C4-2B (cell line): ENCODE results near the gene MYH11.
"Not testable (repeated sequence)": the region's sequence is repeated elsewhere in the genome, so short reads cannot be mapped to it uniquely, and the experiment has no call there.

Experiments
- ZFX ChIP-seq: fragments of 450-650 bp; IDR thresholded peaks from 2 replicates; pipeline ENCODE4 v1.6.1; 2017
- TF ChIP-seq, protein P1 (sequence below): fragments of 450-650 bp; conservative IDR thresholded peaks from 2 replicates; pipeline ENCODE4 v1.5.1; 2017; ENCODE audit warnings: mild to moderate bottlenecking

DNA sequence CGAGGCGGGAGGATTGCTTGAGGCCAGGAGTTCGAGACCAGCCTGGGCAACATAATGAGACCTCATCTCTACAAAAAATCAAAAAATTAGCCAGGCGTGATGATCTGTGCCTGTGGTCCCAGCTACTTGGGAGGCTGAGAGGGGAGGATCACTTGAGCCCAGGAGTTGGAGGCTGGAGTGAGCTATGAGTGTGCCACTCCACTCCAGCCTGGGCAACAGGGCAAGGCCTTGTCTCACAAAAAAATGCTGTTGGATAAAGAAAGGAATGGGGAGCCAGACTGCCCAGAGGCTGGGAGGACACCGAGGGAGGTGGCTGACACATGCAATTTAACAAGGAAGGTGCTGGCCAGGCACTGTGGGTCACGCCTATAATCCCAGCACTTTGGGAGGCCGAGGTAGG lies 47.5 kb downstream of the MYH11 start:
- TF ChIP-seq, protein P1, sequence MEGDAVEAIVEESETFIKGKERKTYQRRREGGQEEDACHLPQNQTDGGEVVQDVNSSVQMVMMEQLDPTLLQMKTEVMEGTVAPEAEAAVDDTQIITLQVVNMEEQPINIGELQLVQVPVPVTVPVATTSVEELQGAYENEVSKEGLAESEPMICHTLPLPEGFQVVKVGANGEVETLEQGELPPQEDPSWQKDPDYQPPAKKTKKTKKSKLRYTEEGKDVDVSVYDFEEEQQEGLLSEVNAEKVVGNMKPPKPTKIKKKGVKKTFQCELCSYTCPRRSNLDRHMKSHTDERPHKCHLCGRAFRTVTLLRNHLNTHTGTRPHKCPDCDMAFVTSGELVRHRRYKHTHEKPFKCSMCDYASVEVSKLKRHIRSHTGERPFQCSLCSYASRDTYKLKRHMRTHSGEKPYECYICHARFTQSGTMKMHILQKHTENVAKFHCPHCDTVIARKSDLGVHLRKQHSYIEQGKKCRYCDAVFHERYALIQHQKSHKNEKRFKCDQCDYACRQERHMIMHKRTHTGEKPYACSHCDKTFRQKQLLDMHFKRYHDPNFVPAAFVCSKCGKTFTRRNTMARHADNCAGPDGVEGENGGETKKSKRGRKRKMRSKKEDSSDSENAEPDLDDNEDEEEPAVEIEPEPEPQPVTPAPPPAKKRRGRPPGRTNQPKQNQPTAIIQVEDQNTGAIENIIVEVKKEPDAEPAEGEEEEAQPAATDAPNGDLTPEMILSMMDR = not testable (repeated sequence)
- TF ChIP-seq ZFX = not testable (repeated sequence)
